BJ (cell line): Measurements from ENCODE around the gene ELP5. TPM values are rescaled to one million over a fixed set of nuclear protein-coding genes. Genes with fewer than 3 reads are reported as not detected.

ENCODE experiments used
- CTCF ChIA-PET: fragments of 350-600 bp; formaldehyde crosslinking; extraction: SDS; loops from one replicate; lab custom pipeline; 2021; ENCODE audit warnings: antibody characterized with exemption, inconsistent platforms; lab: Yijun Ruan, JAX
- POLR2A ChIA-PET: fragments of 300-600 bp; sonication (Branson Sonifier 250); formaldehyde crosslinking; extraction: SDS; loops from one replicate; lab custom pipeline; 2021; ENCODE audit warnings: antibody characterized with exemption; lab: Charles Lee
- DNase-seq: peaks from one replicate; pipeline ENCODE4 v3.0.0-alpha.2; 2011; ENCODE audit warnings: low read depth
- H3K27me3 ChIP-seq: 2 replicates; pipeline ENCODE4 v1.6.0; 2011; ENCODE audit warnings: low read length; ENCODE audit not compliant: control insufficient read depth, insufficient read depth
- H3K36me3 ChIP-seq: 2 replicates; pipeline ENCODE4 v1.5.1; 2011; ENCODE audit warnings: low read length; ENCODE audit not compliant: control insufficient read depth, insufficient read depth
- H3K4me3 ChIP-seq: 2 replicates; pipeline ENCODE4 v1.5.1; 2011; ENCODE audit warnings: low read depth, mild to moderate bottlenecking, control low read depth, low read length
- CTCF ChIP-seq: IDR thresholded peaks from 2 replicates; pipeline ENCODE4 v1.5.1; 2011; ENCODE audit warnings: low read depth, mild to moderate bottlenecking, control low read depth, inconsistent platforms, low read length, moderate library complexity; ENCODE audit not compliant: insufficient read depth
- polyA plus RNA-seq: library from polyadenylated mRNA; depleted of rRNA; stranded (reverse); fragments of >200 nt; gene quantifications from 2 replicates; pipeline ENCODE4 v1.2.3, GENCODE V29; 2011

ELP5 gene
- polyA plus RNA-seq, 1 experiment, result 35.6 TPM

GRCh38 chr17:7280519-7281073 is 28.6 kb downstream of the ELP5 start:
- CTCF ChIA-PET, result interaction anchor here (0.6 to 6.9 kb wide), 11 partner anchors 11 to 280 kb away, joined by 3 to 51 read pairs (median 4); partner anchors contain the start of genes ACADVL and DLG4
- Histone ChIP-seq H3K4me3 (peak overlapping the region; percentile 48), H3K36me3 (no peaks in the 10 kb centered on the region), H3K27me3 (peaks cover 6% of the 10 kb centered on the region)
- POLR2A ChIA-PET, result interaction anchor here (0.6 kb wide), 1 partner anchor 263 kb away, joined by 5 read pairs; no protein-coding TSS in a partner anchor
- DNase-seq, result no peak
- TF ChIP-seq CTCF, result peak; percentile 82

GRCh38 chr17:7281074-7281952 is 29.3 kb downstream of the ELP5 start, which contains the start of gene SLC2A4:
SLC2A4 (plus strand) TSS chr17:7281718; CDS start chr17:7281935, 217 bp downstream.
- DNase-seq, result peak; percentile 63
- TF ChIP-seq CTCF, result no peak
- Histone ChIP-seq H3K4me3 (peak within 1 kb of the TSS; percentile 48), H3K27me3 (peaks cover 11% of the 10 kb centered on the region), H3K36me3 (no peaks in the 10 kb centered on the region)
- ChIA-PET POLR2A (interaction anchor here (0.6 kb wide), 1 partner anchor 264 kb away, joined by 5 read pairs; no protein-coding TSS in a partner anchor), CTCF (interaction anchor here (0.6 to 6.9 kb wide), 11 partner anchors 11 to 279 kb away, joined by 3 to 51 read pairs (median 4); no protein-coding TSS in a partner anchor)

- Histone ChIP-seq H3K4me3 (peak overlapping the region; percentile 48), H3K27me3 (peaks cover 11% of the 10 kb centered on the region), H3K36me3 (no peaks in the 10 kb centered on the region)
- ChIA-PET POLR2A (no interaction called here), CTCF (interaction anchor here (0.6 to 6.9 kb wide), 5 partner anchors 10 to 236 kb away, joined by 3 to 51 read pairs (median 6); no protein-coding TSS in a partner anchor)
- TF ChIP-seq CTCF, result no peak
- DNase-seq, result no peak
Measured at GRCh38 chr17:7281953-7282751, 30.1 kb downstream of the ELP5 start.

GRCh38 chr17:7282752-7283321 is 30.8 kb downstream of the ELP5 start:
- DNase-seq, result no peak
- TF ChIP-seq CTCF, result no peak
- POLR2A ChIA-PET, result no interaction called here

More at GRCh38 chr17:7282752-7283321, 30.8 kb downstream of the ELP5 start:
- CTCF ChIA-PET, result interaction anchor here (0.6 to 6.9 kb wide), 4 partner anchors 9 to 237 kb away, joined by 3 to 51 read pairs (median 4); no protein-coding TSS in a partner anchor
- peaks cover 12% of the 10 kb centered on the region for H3K27me3 ChIP-seq
- no peak overlapping the region for H3K4me3 ChIP-seq
- H3K36me3 ChIP-seq, result no peaks in the 10 kb centered on the region
